Raji (cell line): ENCODE measurements around the gene CBX2.
A peak's percentile ranks its signal among the peaks of the same experiment; 100 is the strongest.

ENCODE experiments used
- POLR2A ChIP-seq: IDR thresholded peaks from 2 replicates; pipeline ENCODE4 v1.6.1; 2011; ENCODE audit warnings: low read depth, low read length, control low read depth; ENCODE audit not compliant: insufficient read depth

Gene CBX2

DNA sequence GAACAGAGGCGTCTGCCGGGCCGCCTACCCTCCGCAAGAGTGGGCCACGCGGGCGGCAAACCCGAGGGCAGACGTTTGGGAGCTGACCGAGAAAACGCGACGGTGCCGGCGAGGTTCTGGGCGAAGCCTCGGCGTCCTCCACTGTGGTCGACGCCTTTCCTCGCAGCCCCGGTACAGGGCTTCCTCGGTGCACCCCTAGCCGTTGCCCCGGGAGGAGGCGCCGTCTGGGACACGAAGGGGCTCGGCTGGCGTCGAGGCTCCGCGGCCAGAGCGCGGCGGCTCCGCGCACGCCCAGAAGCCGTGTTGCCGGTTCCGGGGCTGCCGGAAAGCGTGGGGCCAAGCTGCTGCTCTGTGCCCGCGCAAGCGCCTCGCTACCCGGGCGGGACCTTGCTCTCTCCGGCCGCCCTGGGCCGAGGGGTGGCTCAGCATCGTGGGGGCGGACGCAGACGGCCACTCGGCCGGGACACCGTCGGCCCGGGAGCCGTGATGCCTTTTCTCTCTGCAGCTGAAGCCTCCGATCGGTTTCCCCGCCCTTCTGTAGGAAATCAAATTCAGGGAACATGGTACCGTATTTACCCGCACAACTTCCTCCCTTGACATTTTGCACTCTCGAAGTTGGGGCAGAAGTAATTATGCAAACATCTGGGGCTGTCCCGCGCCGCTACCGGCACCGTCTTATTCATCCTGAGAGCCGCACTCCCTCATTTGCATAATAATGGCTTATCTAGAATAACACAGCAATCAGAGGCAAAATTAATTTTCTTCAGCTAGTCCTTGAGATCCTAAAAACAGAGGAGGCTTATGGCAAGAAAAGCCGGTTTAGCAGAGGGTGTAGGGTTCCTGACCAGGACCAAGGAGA is 26.3 kb downstream of the CBX2 start:
- 0 out of 2 replicates have a peak, but pooled peaks have one; percentile 20 for TF ChIP-seq POLR2A

DNA sequence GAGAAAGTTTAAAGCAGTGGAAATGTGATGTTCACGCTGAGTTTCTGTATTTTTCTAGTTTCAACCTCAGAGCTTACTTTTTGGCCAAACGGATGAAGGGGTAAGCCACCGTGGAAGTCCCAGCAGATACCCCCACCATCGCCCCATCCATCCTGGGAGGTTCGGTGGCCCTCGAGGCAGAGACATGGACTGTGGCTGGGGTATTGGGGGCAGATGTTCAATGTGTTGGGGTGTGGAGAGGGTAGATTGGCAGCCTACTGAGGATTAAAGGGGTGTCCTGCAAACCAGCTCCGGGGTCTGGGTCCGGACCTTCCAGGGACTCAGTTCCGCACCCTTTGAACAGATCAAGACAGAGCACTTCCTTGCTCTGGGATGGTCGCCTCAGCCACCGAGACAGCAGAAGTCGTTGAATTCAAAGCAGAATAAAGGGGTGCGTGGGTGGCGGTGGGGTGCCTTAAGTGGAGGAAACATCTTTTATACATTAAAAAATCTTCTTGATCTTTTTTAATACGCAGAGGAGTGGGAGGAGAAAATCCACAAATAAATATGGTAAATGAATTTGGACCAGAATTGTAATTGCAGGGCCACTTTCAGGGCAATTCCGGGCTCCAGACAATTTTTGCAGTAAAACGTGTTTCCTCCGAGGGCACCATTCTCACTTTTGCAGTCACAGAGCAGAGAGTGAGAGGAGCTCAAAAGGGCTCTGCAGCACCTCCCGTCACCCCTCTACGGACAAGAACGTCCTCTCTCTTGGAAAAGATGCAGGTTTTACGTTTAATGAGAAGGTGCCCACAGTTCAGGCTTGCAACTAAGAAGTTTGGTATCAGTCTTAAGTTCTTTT is 27.1 kb downstream of the CBX2 start:
- TF ChIP-seq POLR2A = no peak

DNA sequence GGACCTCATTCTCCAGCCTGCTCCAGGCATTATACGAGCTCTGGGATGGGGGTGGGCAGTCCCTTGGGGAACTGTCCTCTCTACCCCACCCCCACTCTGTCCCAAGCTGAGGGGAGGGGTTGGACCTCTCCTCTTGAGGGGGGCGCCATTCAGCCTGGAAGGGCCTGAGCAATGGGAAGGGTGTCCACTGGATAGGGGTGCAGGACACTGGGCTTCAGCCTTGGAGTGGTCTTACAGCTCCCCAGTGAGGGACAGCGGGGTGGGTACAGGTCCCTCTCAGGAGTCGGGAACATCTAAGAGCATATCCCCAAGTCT is 28.5 kb downstream of the CBX2 start:
- no peak for TF ChIP-seq POLR2A

DNA sequence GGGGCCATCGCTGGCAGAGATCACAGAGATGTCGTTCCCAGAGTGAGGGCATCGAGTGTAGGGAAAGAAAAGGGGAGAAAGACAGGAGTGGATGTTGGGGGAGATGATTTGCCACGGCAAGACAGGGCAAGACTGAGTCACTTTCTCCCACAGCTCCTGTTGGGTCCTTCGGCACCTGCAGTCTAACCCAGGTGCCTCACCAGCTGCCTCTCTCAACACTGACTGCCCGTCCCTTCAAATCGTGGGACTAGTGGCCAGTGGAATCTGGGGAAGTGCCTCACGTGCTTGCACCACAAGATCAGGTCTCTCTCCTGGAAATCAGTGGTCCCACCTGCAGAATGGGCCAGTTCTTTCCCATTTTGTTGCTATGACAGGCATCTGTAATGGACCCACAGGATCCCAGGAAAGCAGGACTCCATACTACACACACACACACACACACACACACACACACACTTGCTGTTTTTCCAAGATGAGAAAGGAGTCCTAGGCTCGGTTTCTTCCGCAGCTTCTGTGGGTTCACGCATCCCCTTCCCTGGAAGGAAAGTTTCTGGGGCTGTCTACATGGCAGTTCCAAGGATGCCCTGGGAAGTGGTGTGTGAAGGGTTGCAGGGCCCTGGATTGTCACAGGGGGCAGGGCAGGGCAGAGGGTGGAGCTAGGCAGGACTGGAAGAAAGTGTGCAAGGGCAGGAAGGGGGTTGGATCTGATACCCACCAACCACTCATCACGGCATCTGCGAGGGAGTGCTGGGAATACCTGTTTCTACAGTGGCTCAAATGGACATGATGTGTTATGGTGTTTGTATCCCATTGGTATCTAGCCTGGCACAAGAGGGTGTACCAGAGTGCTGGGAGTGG is 29.1 kb downstream of the CBX2 start:
- no peak for TF ChIP-seq POLR2A

DNA sequence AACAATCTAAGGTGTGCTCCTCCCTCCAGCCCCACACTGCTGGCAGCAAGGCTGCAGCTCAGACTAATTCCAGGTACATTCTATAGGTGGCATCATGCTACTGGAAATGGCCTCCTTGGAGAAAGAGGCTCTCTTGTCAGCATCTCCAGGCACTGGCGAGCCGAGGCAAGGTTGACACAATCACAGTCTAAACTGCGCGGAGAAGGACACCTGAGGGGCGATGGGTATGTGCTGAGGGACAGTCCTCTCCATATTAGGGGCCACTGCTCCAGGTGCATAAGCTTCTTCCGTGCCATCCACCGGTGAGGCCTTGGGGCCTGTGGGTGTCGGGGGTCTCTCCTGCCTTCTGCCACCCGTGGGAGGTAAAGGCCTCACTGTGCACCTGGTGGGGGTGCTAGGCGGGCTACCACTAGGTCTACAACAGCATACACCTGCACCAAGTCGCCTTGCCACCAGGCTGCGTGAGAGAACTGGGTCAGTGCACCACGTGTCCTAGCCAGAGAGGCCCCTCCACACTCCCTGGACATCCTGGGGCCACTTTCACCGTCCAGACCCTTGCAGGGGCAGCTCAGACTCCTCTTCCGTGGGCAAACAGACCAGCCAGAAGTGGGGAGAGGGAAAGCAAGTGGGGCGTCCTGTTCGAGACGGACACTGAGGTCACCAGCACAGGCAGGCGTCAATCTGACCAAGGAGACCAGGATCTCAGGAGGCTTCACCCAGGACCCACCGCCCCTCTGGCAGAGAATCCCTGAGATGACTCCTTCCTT is 31.0 kb downstream of the CBX2 start:
- TF ChIP-seq POLR2A = no peak

DNA sequence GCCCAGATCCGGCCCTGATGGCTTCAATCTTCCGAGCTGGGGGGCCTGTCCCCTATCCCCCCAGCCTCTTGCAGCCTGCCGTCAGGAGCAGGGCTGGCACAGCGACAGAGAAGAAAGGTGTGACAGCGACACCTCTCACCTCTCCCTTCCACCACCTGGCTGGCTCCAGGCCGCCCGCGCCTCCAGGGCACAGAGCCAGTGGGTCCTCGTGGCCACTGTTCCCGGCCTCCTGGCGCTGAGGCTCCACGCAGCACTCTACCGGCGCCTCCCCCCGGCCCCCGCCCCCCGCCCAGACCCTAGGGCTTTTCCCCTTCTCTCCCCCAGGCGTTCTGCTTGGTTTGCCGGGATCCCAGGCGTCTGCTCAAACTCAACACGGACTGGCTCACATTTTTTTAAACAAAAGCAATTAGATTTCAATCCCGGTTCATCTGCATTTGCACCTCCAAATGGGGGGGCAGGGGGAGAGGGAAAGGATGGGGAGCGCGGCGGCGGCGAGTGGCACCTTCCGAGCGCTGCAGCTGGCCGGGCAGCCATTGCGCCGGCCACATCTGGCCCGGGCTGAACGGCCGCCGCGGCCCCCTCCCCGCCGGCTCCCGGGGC is 31.7 kb downstream of the CBX2 start:
- no peak for TF ChIP-seq POLR2A

DNA sequence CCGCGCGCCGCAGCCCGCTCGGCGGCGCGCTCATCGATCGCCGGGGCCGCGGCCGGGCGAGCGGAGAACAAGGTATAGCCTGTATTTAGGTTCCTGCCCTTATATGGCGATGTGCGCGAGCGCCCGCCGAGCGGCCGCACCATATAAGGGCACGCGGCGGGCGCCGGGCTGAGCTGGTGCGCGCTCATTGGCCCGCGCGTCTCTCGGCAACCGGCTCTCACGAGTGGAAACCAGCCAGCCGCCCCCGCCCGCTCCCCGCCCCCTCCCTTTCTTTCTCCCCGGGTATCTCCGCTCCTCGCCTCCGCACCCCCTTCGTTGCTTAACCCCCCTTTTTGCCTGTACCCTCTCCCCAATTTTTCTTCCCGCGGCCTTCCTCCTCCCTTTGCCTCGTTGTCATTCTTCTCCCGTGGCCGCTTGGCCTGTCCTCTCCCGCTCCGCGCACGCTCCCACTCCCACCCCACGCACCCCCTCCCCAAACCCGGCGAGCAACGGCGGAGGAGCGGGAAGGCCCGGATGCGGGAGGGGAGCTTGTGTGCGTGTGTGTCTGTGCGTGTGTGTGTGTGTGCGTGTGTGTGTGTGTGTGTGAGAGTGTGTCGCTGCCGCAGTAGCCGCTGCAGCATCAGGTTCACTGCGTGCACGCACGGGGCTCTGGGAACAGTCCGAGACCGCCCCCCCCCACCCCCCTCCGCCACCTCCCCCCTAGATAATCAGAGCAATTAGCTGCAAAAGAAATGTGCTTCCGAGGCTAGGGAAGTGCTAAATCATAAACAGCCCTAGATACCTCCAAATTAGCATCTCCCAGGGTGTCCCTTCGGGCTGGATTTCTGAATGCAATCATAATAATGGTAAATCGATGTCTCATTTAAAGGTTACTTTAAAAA is 32.4 kb downstream of the CBX2 start:
- peak; percentile 30; the same call in 1 of the 2 replicates for TF ChIP-seq POLR2A

DNA sequence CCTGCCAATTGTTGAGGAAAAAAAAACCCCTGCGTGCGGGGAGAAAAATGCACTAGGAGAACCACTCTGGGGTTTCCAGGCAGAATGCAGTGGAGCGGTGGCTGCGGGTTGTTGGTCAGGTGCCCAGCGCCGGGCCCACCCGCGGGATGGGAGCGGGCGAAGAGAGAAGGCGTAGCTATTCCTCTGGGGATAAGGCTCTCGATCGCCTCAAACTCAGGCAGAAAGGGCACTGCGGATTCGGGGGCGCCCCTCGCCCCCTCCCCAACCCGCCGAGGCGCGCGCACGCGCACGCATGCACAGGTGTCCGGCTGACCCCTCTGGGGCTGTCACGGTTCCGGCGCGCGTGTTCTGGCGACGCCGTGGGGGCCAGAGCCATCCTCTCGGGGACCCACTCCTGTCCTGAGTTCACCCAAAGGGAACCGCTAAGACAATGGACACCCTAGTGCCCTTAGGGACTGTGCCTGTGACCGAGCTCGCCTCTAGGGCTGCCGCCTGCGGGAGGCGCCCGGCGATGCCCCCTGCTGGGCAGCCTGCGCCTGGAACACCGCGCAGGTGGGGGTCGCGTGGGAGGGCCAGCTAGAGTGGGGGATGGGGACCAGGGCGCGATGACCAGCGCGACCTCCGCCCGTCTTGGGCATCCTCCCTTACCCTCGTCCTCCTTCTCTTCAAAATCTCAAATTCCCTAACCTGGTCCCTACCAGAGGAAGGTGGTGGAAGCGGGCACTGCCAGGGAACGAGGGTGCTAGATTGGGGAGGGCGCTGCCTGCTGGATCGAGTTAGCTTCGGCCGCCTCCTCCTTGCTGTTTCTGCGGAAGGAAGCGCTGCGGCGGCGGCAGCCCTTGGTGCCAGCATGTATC is 33.3 kb downstream of the CBX2 start:
- no peak for TF ChIP-seq POLR2A

DNA sequence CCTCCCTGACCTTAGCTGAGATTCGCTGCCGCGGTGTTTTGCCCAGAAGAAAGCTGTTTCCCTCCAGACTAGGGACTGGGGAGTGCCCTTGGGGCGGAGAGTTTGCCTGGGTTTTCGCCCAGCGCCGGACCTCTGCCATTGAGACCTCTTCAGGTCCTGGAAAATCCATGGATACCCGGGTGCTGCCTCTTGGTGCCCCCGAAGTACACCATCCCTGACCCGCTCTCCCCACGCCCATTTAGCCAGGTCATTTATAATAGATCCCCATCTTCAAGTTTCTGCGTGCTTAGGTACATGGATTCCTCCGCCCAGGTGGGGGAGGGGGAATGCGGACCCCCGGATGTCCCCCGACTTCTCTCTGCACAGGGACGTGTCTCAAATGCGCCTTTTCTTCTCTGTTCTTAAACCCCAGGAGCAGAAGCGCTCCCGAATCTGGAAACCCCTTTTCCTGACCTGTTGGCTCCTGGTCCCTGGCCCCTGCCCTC is 34.0 kb downstream of the CBX2 start:
- TF ChIP-seq POLR2A = no peak

DNA sequence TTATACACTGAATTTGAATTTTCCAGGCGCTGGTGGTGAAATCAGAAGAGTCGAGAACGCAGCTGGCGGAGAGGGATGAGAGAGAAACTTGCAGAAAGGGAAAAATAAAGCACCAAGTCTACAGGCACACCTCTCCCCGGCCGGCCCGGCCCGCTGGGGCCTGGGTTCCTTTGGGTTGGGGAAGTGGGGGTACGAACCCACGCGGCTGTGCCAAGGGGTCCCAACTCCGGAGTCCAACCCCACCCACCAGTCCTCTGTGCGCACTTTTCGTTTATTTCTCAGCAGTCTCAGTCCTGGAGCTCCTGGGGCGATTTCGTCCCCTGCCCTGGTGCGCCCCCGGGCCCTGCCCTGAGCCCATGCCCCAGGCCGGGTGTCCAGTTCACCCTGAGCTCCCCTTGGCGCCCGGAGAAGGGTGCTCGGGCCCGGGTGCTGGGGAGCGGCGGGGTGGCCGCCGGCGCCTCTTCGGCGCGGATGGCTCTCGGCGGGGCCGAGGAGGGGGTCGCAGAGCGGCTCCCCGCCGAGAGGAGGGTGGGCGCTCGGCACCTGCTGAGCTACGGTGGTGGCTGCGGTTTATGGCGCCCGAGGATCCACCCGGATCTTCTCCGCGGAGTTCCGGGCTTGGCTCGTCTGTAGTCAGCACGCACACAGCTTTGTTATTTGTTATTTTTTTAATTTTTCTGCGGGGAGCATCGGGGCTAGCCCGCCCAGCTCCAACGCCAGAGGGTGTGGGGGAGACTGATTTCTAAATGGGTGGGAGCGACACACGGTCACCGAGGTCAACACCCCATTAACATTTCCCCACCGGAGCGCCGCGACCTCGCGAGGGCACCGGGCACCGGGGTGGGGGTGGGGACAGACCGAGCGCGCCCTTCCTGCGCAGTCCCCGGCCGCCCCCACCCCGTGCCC is 34.7 kb downstream of the CBX2 start:
- TF ChIP-seq POLR2A = no peak
